H1 (cell line): ENCODE data around the gene AMELY. TPM values are rescaled to one million over a fixed set of nuclear protein-coding genes. Genes with fewer than 3 reads are reported as not detected.

Experiments used
- CTCF ChIA-PET: fragments of 300-600 bp; sonication (Branson Sonifier 250); formaldehyde crosslinking; loops from one replicate; lab custom pipeline; 2021; ENCODE audit not compliant: partially characterized antibody; lab: Charles Lee
- POLR2A ChIA-PET: fragments of 300-600 bp; sonication (Branson Sonifier 250); formaldehyde crosslinking; loops from one replicate; lab custom pipeline; 2021; ENCODE audit warnings: inconsistent platforms; ENCODE audit not compliant: partially characterized antibody; lab: Charles Lee
- DNase-seq, 2 experiments: peaks; one replicate each; pipeline versions ENCODE4 v3.0.0 to v3.0.0-alpha.2; 2010 to 2022; ENCODE audit warnings: low spot score in 2 of 2, low read depth in 1 of 2, mixed read lengths in 1 of 2
- FAIRE-seq: peaks from 2 replicates; lab custom pipeline; 2011; peaks lifted over from hg19 to GRCh38; lab: Jason Lieb, UNC
- H2AFZ ChIP-seq: 2 replicates; pipeline ENCODE4 v1.8.1; 2012; ENCODE audit warnings: low read length, inconsistent platforms
- H2AK5ac ChIP-seq: 2 replicates; pipeline ENCODE4 v1.6.1; 2013; ENCODE audit warnings: low read depth, low read length
- H2BK120ac ChIP-seq: replicated peaks from 2 replicates; pipeline ENCODE3; 2013; ENCODE audit warnings: low read depth, low read length, inconsistent platforms
- H2BK12ac ChIP-seq: 2 replicates; pipeline ENCODE4 v1.6.1; 2013; ENCODE audit warnings: low read depth, low read length
- H2BK15ac ChIP-seq: 2 replicates; pipeline ENCODE4 v1.6.1; 2013; ENCODE audit warnings: low read length
- H2BK20ac ChIP-seq: 2 replicates; pipeline ENCODE4 v1.6.1; 2013; ENCODE audit warnings: low read length
- H2BK5ac ChIP-seq: 2 replicates; pipeline ENCODE4 v1.6.1; 2013; ENCODE audit warnings: low read depth, low read length
- H3K14ac ChIP-seq: 2 replicates; pipeline ENCODE4 v1.6.1; 2013; ENCODE audit warnings: inconsistent platforms; ENCODE audit not compliant: insufficient read length
- H3K18ac ChIP-seq: 2 replicates; pipeline ENCODE4 v1.6.1; 2013; ENCODE audit warnings: low read length; ENCODE audit errors: extremely low read depth
- H3K23ac ChIP-seq: 2 replicates; pipeline ENCODE4 v1.6.1; 2013; ENCODE audit warnings: inconsistent platforms; ENCODE audit not compliant: insufficient read length
- H3K23me2 ChIP-seq: 2 replicates; pipeline ENCODE4 v1.6.1; 2013; ENCODE audit warnings: low read depth, low read length
- H3K27ac ChIP-seq: 2 replicates; pipeline ENCODE4 v1.6.1; 2011; ENCODE audit warnings: low read depth, low read length, inconsistent platforms
- H3K27me3 ChIP-seq, 4 experiments: replicated peaks in 1 of 4; 1 replicate in 1 of 4; 2 replicates in 3 of 4; pipeline versions ENCODE4 v1.6.1 to v1.8.1; 2011 to 2013; ENCODE audit warnings: low read length in 3 of 4, mild to moderate bottlenecking in 3 of 4, inconsistent platforms in 2 of 4, mixed read lengths in 2 of 4, moderate library complexity in 1 of 4; ENCODE audit not compliant: control insufficient read depth in 3 of 4, insufficient read depth in 3 of 4; ENCODE audit errors: extremely low read depth in 1 of 4
- H3K36me3 ChIP-seq, 4 experiments: 2 replicates each; pipeline versions ENCODE4 v1.6.1 to v1.8.1; 2011 to 2013; ENCODE audit warnings: mild to moderate bottlenecking in 4 of 4, low read length in 3 of 4, moderate library complexity in 2 of 4, control low read depth in 1 of 4, inconsistent platforms in 1 of 4; ENCODE audit not compliant: insufficient read depth in 4 of 4, control insufficient read depth in 2 of 4
- H3K4ac ChIP-seq: replicated peaks from 2 replicates; pipeline ENCODE3; 2013; ENCODE audit warnings: low read length, low read depth, mixed read lengths, inconsistent platforms; ENCODE audit not compliant: insufficient read length
- H3K4me1 ChIP-seq, 4 experiments: replicated peaks in 1 of 4; 1 replicate in 1 of 4; 2 replicates in 3 of 4; pipeline versions ENCODE4 v1.6.1 to v1.8.1; 2011 to 2013; ENCODE audit warnings: low read length in 3 of 4, inconsistent platforms in 2 of 4, mixed read lengths in 1 of 4; ENCODE audit not compliant: insufficient read depth in 4 of 4, control insufficient read depth in 3 of 4
- H3K4me2 ChIP-seq, 2 experiments: 2 replicates each; pipeline versions ENCODE4 v1.6.1 to v1.8.1; 2011 to 2013; ENCODE audit warnings: low read depth in 2 of 2, low read length in 2 of 2, control low read depth in 1 of 2, inconsistent platforms in 1 of 2, mild to moderate bottlenecking in 1 of 2; ENCODE audit not compliant: insufficient read depth in 1 of 2
- H3K4me3 ChIP-seq, 4 experiments: fragments of 200-600, 300-600 bp in 1 of 4; sonication (generic), shearing (Covaris generic), sonication (Bioruptor Twin) in 1 of 4; 2 replicates each; pipeline versions ENCODE4 v1.5.1 to v1.8.1; 2011 to 2016; ENCODE audit warnings: low read length in 4 of 4, low read depth in 3 of 4, control low read depth in 2 of 4, inconsistent platforms in 2 of 4, mild to moderate bottlenecking in 2 of 4, mixed read lengths in 1 of 4, moderate library complexity in 1 of 4; ENCODE audit not compliant: insufficient read depth in 2 of 4; ENCODE audit errors: extremely low read depth in 1 of 4
- H3K56ac ChIP-seq: replicated peaks from 2 replicates; pipeline ENCODE3; 2013; ENCODE audit warnings: low read depth, mild to moderate bottlenecking, mixed read lengths, low read length, inconsistent platforms; ENCODE audit not compliant: insufficient read length
- H3K79me1 ChIP-seq: 2 replicates; pipeline ENCODE4 v1.6.1; 2013; ENCODE audit warnings: low read depth, low read length, control low read depth
- H3K79me2 ChIP-seq, 2 experiments: 2 replicates each; pipeline versions ENCODE4 v1.6.1 to v1.8.1; 2012 to 2013; ENCODE audit warnings: low read length in 2 of 2, mild to moderate bottlenecking in 2 of 2, inconsistent platforms in 1 of 2; ENCODE audit not compliant: insufficient read depth in 2 of 2, control insufficient read depth in 1 of 2
- H3K9ac ChIP-seq, 4 experiments: replicated peaks in 1 of 4; 1 replicate in 1 of 4; 2 replicates in 3 of 4; pipeline versions ENCODE4 v1.6.1 to v1.8.1; 2011 to 2013; ENCODE audit warnings: low read depth in 3 of 4, low read length in 3 of 4, control low read depth in 2 of 4, mild to moderate bottlenecking in 2 of 4, moderate library complexity in 2 of 4, inconsistent platforms in 1 of 4; ENCODE audit errors: extremely low read depth in 1 of 4
- H3K9me3 ChIP-seq, 2 experiments: 2 replicates each; pipeline versions ENCODE4 v1.6.1 to v1.8.1; 2012 to 2013; ENCODE audit warnings: mild to moderate bottlenecking in 2 of 2, moderate library complexity in 2 of 2, control low read depth in 1 of 2, inconsistent platforms in 1 of 2, low read depth in 1 of 2, low read length in 1 of 2, mixed read lengths in 1 of 2; ENCODE audit not compliant: insufficient read depth in 2 of 2
- H4K20me1 ChIP-seq, 2 experiments: replicated peaks in 1 of 2; 2 replicates each; pipeline versions ENCODE3 to v1.8.1; 2011 to 2013; ENCODE audit warnings: inconsistent platforms in 2 of 2, low read length in 2 of 2, mild to moderate bottlenecking in 1 of 2; ENCODE audit not compliant: insufficient read depth in 2 of 2, control insufficient read depth in 1 of 2
- H4K5ac ChIP-seq: 2 replicates; pipeline ENCODE4 v1.6.1; 2013; ENCODE audit warnings: low read length, low read depth, mixed read lengths, inconsistent platforms; ENCODE audit not compliant: insufficient read length
- H4K8ac ChIP-seq: 2 replicates; pipeline ENCODE4 v1.8.0; 2013; ENCODE audit warnings: mild to moderate bottlenecking, moderate library complexity, low read length, inconsistent platforms; ENCODE audit not compliant: insufficient read depth; ENCODE audit errors: extremely low read depth
- H4K91ac ChIP-seq: replicated peaks from 2 replicates; pipeline ENCODE3; 2013; ENCODE audit warnings: low read length, mixed read lengths, inconsistent platforms; ENCODE audit not compliant: insufficient read length
- ASH2L ChIP-seq: fragments of 200-600, 300-600 bp; sonication (generic); IDR thresholded peaks from one replicate; pipeline ENCODE4 v1.7.1; 2017; ENCODE audit warnings: low read length
- BCL11A ChIP-seq, 2 experiments: IDR thresholded peaks; one replicate each; pipeline ENCODE4 v1.6.1; 2011; ENCODE audit warnings: low read depth in 2 of 2, low read length in 2 of 2, mild to moderate bottlenecking in 2 of 2
- CBX8 ChIP-seq: fragments of 300-800, 300-1000 bp; sonication (generic); IDR thresholded peaks from 2 replicates; pipeline ENCODE4 v1.7.1; 2016; ENCODE audit warnings: low read depth, low read length, borderline replicate concordance
- EP300 ChIP-seq, 2 experiments: IDR thresholded peaks; 1 replicate in 1 of 2; 2 replicates in 1 of 2; pipeline ENCODE4 v1.6.1; 2011 to 2012; ENCODE audit warnings: low read depth in 2 of 2, low read length in 2 of 2, mild to moderate bottlenecking in 2 of 2, borderline replicate concordance in 1 of 2, inconsistent platforms in 1 of 2, moderate library complexity in 1 of 2
- KDM4A ChIP-seq: IDR thresholded peaks from one replicate; pipeline ENCODE4 v1.7.1; 2012; ENCODE audit warnings: low read depth, mild to moderate bottlenecking, moderate library complexity, low read length, inconsistent platforms; ENCODE audit not compliant: severe bottlenecking
- PHF8 ChIP-seq: fragments of 200-600 bp; sonication (generic); conservative IDR thresholded peaks from 2 replicates; pipeline ENCODE4 v1.7.1; 2012; ENCODE audit warnings: low read depth, mild to moderate bottlenecking, inconsistent platforms, low read length, moderate library complexity
- POLR2A ChIP-seq, 2 experiments: IDR thresholded peaks; 1 replicate in 1 of 2; 2 replicates in 1 of 2; pipeline ENCODE4 v1.6.1; 2011; ENCODE audit warnings: low read depth in 2 of 2, low read length in 2 of 2, mild to moderate bottlenecking in 2 of 2; ENCODE audit errors: control extremely low read depth in 1 of 2
- RBBP5 ChIP-seq: IDR thresholded peaks from 2 replicates; pipeline ENCODE4 v1.7.1; 2012; ENCODE audit warnings: low read depth, mild to moderate bottlenecking, inconsistent platforms, low read length, moderate library complexity, borderline replicate concordance
- SIN3A ChIP-seq, 2 experiments: IDR thresholded peaks in 1 of 2; conservative IDR thresholded peaks in 1 of 2; 2 replicates each; pipeline ENCODE4 v1.6.1; 2011 to 2012; ENCODE audit warnings: low read length in 2 of 2, improper control_type of control experiment in 1 of 2, low read depth in 1 of 2, mild to moderate bottlenecking in 1 of 2
- SIRT6 ChIP-seq: IDR thresholded peaks from one replicate; pipeline ENCODE4 v1.7.1; 2012; ENCODE audit warnings: low read length, inconsistent platforms
- WGBS, 2 experiments: shearing (Covaris generic) in 1 of 2; methylation state at CpG; one replicate each; pipeline versions ENCODE4 v1.1.6 to v1.1.7; 2013 to 2015; ENCODE audit warnings: low lambda C conversion rate in 2 of 2, mixed read lengths in 2 of 2, inconsistent platforms in 1 of 2, low coverage in 1 of 2, missing lambda C conversion rate in 1 of 2; ENCODE audit not compliant: insufficient replicate concordance in 2 of 2, insufficient coverage in 1 of 2, insufficient read length in 1 of 2; ENCODE audit errors: extremely low coverage in 1 of 2, missing lambda C conversion rate in 1 of 2; 5-methylcytosine and 5-hydroxymethylcytosine counted together
- polyA plus RNA-seq, 7 experiments: library from polyadenylated mRNA; depleted of rRNA in 3 of 7; stranded (reverse) in 5 of 7; unstranded in 2 of 7; fragments of >200 nt in 5 of 7; fragments of 200-250 nt in 2 of 7; gene quantifications; 1 replicate in 5 of 7; 2 replicates in 1 of 7; 4 replicates in 1 of 7; pipeline versions ENCODE4 v1.2.1 to v1.2.3, GENCODE V29; 2011 to 2013; ENCODE audit warnings: missing spikeins in 2 of 7, mixed read lengths in 2 of 7
- total RNA-seq: library from RNA; stranded (reverse); fragmentation: NEBNext Ultra II Directional; extraction: Animal tissue kit (Norgen Biotek cat#: 25700); gene quantifications from 2 replicates; pipeline ENCODE4 v1.2.1, GENCODE V29; 2021

Gene AMELY
- total and polyA plus RNA-seq, 2 of the 8 experiments (the other 6 are each of a cell fraction or from before 2014, with no cell fraction given): 0.09 TPM; not detected in 1

GRCh38 chrY:6910372-6911252, 940 bp downstream of the AMELY start, which contains the start of gene TBL1Y:
Gene TBL1Y, plus strand, starts transcription at chrY:6910697. Its CDS starts 114,388 bp downstream, at chrY:7025085.
- Histone ChIP-seq H3K27ac (no peak within 1 kb of the TSS; the same call in 1 of the 2 replicates), H2BK120ac (no peak within 1 kb of the TSS), H3K9ac (peak within 1 kb of the TSS in 3 of 4 experiments; percentile 69 to 82 (median 77); a peak in 6 of 7 replicates), H3K36me3 (no peaks in the 10 kb centered on the region; a peak in 1 of 8 replicates), H4K91ac (peak within 1 kb of the TSS; percentile 27), H3K79me2 (peaks cover 0 to 32% of the 10 kb centered on the region in 2 experiments; a peak in 2 of 4 replicates), H2AK5ac (no peak within 1 kb of the TSS), H3K9me3 (no peaks in the 10 kb centered on the region), H3K27me3 (no peaks in the 10 kb centered on the region), H3K18ac (peak within 1 kb of the TSS; percentile 13), H2BK20ac (no peak within 1 kb of the TSS), H3K23ac (no peak within 1 kb of the TSS), H3K4me3 (peak within 1 kb of the TSS; percentile 59 to 83 (median 66)), H3K4ac (no peak within 1 kb of the TSS), H2BK12ac (0 out of 2 replicates have a peak within 1 kb of the TSS, but pooled peaks have one; percentile 17), H2BK5ac (no peak within 1 kb of the TSS), H3K23me2 (peaks cover 2% of the 10 kb centered on the region; the same call in 1 of the 2 replicates), H3K4me1 (peaks cover 0 to 6% (median 4%) of the 10 kb centered on the region in 4 experiments; a peak in 3 of 7 replicates), H3K4me2 (peak within 1 kb of the TSS; percentile 76 to 82), H2AFZ (no peak within 1 kb of the TSS), H2BK15ac (no peak within 1 kb of the TSS), H3K79me1 (no peaks in the 10 kb centered on the region), H4K5ac (no peak within 1 kb of the TSS), H4K20me1 (peaks cover 0 to 3% of the 10 kb centered on the region in 2 experiments), H3K14ac (no peak within 1 kb of the TSS), H4K8ac (peak within 1 kb of the TSS; percentile 89), H3K56ac (peak within 1 kb of the TSS; percentile 46)
- 1% methylated on average over 14 of the region's 91 CpGs; no CpG with 5 or more reads in 1 of the 2 experiments for WGBS, 2 experiments
- ChIA-PET POLR2A (interaction anchor here (0.5 to 5.1 kb wide), 11 partner anchors 10 to 239 kb away, joined by 3 to 47 read pairs (median 4); no protein-coding TSS in a partner anchor), CTCF (interaction anchor here (1.1 kb wide), 1 partner anchor 37 kb away, joined by 4 read pairs; no protein-coding TSS in a partner anchor)
- peak in 1 of 2 experiments; percentile 63 for DNase-seq
- no peak for FAIRE-seq
- 0 out of 2 replicates have a peak, but pooled peaks have one; percentile 9 for TF ChIP-seq PHF8
- TF ChIP-seq SIRT6: no peak
- TF ChIP-seq RBBP5: peak; percentile 64; the same call in 1 of the 2 replicates
- TF ChIP-seq EP300 (IDR thresholded peaks at IDR 0.05; ENCODE audit: borderline replicate concordance in 1 of 2, low read depth in 2 of 2, low read length in 2 of 2): no peak
- no peak for TF ChIP-seq BCL11A (IDR thresholded peaks at IDR 0.05; ENCODE audit: low read depth in 2 of 2, low read length in 2 of 2)
- TF ChIP-seq SIN3A (conservative IDR thresholded peaks at IDR 0.05 in 1 of 2, IDR thresholded peaks at IDR 0.05 in 1 of 2; ENCODE audit: low read depth in 1 of 2, low read length in 2 of 2): 0 out of 4 replicates have a peak, but pooled peaks of 1 of the 2 experiments have one; percentile 38
- peak; percentile 84 for TF ChIP-seq ASH2L
- peak; percentile 29 for TF ChIP-seq KDM4A
- TF ChIP-seq POLR2A (IDR thresholded peaks at IDR 0.05; ENCODE audit: control extremely low read depth in 1 of 2, low read depth in 2 of 2, low read length in 2 of 2): no peak; a peak in 2 of 3 replicates
- TF ChIP-seq CBX8: no peak
